Measurements from ENCODE around the gene USP3.
"Not testable (repeated sequence)": the region's sequence is repeated elsewhere in the genome, so short reads cannot be mapped to it uniquely, and the experiment has no call there.

USP3 gene

DNA sequence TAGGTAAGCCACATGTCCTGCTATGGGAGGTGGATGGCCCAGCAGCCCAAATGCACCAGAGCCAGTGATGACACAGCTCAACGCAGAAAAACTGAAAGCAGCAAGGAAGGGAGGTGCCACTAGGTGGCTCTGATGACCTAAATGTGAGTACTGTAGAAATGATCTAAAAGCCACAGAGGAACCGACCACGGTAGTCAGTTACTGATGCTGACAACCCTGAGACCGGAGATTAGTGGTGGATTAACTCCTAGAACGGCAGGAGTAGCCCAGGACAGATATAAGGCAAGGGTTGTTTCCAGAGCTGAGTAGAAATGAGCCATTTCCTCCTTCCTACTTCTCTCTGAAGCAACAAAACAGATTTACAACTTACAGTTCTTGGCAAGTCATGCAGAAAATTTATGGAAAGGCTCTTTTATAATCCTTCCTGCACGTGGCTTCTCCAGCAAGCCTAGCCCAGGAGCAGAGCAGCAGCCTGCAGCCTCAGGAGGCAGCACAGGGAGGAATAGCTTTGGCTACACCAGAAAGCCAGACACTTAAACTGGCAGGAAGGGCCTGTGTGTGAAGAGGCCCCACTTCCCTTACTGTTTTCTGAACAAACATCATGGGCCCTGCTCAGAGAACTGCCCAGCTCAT lies 105.9 kb downstream of the USP3 start:
- DNase-seq (ENCODE audit: low read depth) = peak; percentile 50

- no peak for DNase-seq (ENCODE audit: low read depth)
Observed at GRCh38 chr15:63611177-63611576, 106.8 kb downstream of the USP3 start.

GRCh38 chr15:63612300-63612699 lies 107.9 kb downstream of the USP3 start:
- DNase-seq (ENCODE audit: low read depth) = no peak

DNA sequence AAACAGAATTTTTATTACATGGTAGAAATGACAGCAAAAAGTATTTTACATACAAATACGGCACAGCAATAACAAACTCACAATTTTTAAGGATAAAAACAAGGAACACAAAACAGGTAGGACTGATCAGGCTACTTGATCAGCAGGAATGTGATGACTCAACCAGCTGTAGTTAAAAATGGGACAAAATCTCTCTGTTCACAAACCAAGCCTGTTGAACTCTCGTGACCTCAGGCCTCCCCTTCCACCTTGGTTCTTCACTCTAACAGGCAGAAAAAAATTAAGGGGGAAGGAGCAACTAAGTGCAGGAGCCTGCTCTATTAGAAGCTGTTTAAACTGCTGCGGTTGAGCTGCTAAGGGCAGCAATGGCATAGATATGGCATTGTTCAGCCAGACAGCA lies 111.5 kb downstream of the USP3 start:
- DNase-seq (ENCODE audit: low read depth) = no peak

DNA sequence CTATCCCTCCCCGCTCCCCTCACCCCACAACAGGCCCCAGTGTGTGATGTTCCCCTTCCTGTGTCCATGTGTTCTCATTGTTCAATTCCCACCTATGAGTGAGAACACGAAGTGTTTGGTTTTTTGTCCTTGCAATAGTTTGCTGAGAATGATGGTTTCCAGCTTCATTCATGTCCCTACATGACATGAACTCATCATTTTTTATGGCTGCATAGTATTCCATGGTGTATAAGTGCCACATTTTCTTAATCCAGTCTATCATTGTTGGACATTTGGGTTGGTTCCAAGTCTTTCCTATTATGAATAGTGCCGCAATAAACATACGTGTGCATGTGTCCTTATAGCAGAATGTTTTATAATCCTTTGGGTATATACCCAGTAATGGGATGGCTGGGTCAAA lies 112.8 kb downstream of the USP3 start:
- not testable (repeated sequence) for DNase-seq (ENCODE audit: low read depth)

GRCh38 chr15:63617627-63618026 lies 113.2 kb downstream of the USP3 start:
- DNase-seq (ENCODE audit: low read depth) = not testable (repeated sequence)

DNA sequence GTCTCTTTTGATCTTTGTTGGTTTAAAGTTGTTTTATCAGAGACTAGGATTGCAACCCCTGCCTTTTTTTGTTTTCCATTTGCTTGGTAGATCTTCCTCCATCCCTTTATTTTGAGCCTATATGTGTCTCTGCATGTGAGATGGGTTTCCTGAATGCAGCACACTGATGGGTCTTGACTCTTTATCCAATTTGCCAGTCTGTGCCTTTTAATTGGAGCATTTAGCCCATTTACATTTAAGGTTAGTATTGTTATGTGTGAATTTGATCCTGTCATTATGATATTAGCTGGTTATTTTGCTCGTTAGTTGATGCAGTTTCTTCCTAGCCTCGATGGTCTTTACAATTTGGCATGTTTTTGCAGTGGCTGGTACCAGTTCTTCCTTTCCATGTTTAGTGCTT lies 116.4 kb downstream of the USP3 start:
- not testable (repeated sequence) for DNase-seq (ENCODE audit: low read depth)

- DNase-seq (ENCODE audit: low read depth) = no peak
Observed at GRCh38 chr15:63623232-63623969, 119.0 kb downstream of the USP3 start.

GRCh38 chr15:63626955-63627354 lies 122.6 kb downstream of the USP3 start:
- no peak for DNase-seq (ENCODE audit: low read depth)

- no peak for DNase-seq (ENCODE audit: low read depth)
Observed at GRCh38 chr15:63628123-63628822, 123.9 kb downstream of the USP3 start.

DNA sequence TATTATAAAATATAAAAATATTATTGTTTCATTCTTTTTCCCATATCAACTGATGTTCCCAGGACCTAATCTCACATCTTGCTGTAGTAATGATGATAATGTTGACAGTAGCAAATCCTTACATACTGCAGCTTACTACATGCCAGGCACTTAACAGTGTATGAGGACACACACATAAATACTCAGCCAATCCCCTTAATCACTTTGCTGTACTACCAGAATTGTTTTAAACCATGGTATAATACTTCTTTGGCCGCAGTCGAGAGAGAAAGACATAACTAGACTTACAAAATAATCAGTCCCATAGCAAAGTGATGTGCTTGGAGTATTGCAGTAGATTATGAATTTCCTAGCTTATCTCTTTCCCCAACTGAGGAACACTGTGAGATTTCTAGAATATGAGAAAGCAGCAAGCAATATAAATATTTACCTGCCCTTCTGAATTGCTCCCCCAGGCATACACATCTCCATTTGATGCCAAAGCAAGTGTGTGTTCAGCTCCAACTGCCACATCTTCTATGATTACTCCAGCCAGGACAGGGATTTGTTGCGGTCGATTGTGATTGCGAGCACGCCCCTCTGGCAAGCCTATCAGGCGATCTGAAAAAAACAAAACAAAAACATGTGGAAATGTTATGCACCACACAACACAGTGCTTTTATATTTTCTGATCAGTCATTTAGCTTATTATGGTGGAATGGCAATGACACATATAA lies 125.8 kb downstream of the USP3 start:
- no peak for DNase-seq (ENCODE audit: low read depth)

DNA sequence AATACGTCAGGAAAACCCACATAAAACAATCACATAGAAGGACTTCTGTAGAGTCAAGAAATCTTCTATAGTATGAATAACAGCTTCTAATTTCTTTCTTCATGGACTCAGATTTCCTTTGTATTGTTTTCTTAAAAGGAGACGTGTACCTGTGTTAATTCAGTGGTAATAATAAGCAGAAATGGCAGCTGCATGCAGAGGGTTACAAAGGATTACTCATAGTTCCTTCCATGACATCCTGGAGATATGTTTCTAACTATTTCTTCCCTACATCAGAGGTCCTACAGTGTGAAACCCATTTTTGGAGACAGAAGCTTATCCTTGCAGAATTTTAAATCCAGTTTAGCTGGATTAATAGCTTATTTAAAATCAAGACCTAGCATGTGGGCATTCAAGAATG lies 128.9 kb downstream of the USP3 start:
- no peak for DNase-seq (ENCODE audit: low read depth)

- no peak for DNase-seq (ENCODE audit: low read depth)
Observed at GRCh38 chr15:63634154-63634553, 129.8 kb downstream of the USP3 start.

DNA sequence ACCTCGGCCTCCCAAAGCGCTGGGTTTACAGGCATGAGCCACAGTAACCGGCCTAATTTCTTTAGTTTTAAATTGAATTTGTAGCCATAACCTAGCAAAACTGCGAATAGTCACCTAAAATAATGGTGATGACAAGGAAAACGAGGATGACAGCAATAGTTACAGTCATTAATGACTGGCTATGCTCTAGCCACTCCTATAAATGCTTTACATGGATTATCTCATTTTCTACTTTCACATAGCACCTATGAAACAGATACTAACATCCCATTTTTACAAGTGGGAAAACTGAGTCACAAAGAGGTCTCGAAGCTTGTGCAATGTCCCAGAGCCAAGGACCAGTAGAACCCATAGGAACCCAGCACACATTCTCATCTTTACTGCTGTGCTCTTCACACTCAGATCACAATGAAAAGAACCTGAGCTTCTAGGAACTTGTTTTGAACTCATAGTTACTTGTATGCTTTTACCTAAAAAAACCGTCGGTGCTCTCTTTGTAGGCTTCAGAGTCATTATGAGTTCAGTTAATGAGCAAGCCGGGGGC lies 132.2 kb downstream of the USP3 start:
- DNase-seq (ENCODE audit: low read depth) = no peak

DNA sequence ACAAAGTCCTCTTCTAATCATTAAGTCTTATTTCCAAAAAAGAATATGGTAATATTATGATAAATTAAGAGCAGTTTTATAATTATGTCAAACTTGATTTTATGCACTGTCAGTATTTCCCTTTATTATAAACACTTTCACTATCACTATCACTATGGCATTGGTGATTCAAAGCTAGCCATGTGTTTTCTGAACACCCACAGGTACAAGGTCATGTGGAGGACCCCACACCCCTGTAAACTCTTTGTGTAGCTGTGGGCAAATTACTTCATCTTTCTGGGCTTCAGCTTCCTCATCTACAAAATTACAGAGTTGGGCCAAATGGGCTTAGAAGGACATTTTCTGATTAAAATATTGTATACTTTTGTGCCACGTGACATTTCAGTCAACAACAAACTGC lies 134.4 kb downstream of the USP3 start:
- no peak for DNase-seq (ENCODE audit: low read depth)

- DNase-seq (ENCODE audit: low read depth) = no peak
Observed at GRCh38 chr15:63640146-63640545, 135.8 kb downstream of the USP3 start.

Data from stimulated activated CD8-positive, alpha-beta memory T cell treated with anti-CD3 and anti-CD28 coated beads, Interleukin-15, amount 100 ng/mL, for 1 hour (primary cell).